Measurements from ENCODE around the gene TSPAN16.

DNA sequence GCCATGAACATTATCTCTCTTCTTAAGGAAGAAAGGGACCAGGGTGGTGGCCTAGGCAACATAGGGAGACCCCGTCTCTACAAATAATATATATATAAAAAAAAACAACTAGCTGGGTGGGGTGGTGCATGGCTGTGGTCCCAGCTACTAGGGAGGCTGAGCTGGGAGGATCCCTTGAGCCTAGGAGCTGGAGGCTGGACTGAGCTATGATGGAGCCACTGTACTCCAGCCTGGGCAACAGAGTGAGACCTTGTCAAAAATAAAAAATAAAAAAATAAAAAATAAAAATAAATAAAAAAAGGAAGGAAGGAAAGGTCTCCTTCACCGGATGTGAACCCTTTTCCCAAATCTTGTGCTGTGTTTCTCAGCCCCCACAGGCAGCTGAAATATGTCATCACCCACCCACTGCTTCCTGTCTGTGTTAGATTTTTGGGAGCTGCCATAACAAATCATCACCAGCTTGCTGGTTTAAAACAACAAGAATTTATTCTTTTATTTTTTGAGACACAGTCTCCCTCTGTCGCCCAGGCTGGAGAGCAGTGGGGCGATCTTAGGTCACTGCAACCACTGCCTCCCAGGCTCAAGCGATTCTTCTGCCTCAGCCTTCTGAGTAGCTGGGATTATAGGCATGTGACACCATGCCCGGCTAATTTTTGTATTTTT lies 9.5 kb upstream of the TSPAN16 start:
- TF ChIP-seq, protein P1, sequence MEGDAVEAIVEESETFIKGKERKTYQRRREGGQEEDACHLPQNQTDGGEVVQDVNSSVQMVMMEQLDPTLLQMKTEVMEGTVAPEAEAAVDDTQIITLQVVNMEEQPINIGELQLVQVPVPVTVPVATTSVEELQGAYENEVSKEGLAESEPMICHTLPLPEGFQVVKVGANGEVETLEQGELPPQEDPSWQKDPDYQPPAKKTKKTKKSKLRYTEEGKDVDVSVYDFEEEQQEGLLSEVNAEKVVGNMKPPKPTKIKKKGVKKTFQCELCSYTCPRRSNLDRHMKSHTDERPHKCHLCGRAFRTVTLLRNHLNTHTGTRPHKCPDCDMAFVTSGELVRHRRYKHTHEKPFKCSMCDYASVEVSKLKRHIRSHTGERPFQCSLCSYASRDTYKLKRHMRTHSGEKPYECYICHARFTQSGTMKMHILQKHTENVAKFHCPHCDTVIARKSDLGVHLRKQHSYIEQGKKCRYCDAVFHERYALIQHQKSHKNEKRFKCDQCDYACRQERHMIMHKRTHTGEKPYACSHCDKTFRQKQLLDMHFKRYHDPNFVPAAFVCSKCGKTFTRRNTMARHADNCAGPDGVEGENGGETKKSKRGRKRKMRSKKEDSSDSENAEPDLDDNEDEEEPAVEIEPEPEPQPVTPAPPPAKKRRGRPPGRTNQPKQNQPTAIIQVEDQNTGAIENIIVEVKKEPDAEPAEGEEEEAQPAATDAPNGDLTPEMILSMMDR (IDR thresholded peaks at IDR 0.05): no peak
- TF ChIP-seq POLR2AphosphoS5 (IDR thresholded peaks at IDR 0.05; ENCODE audit: insufficient read depth in 1 of 2, low read depth in 1 of 2): no peak

Measured in vagina (tissue), 2 donors.